GM19395 (cell line): ENCODE measurements around the gene SPATA13.

Experiments used
- ATAC-seq: cut with Tn5 transposase; IDR thresholded peaks from one replicate; pipeline ENCODE4 v1.9.1; 2021; ENCODE audit warnings: mild to moderate bottlenecking, moderate library complexity; ENCODE audit not compliant: unreplicated experiment

The SPATA13 gene

GRCh38 chr13:24273926-24274325 is 113.4 kb downstream of the SPATA13 start:
- no peak for ATAC-seq

- ATAC-seq = peak; percentile 62
Measured at GRCh38 chr13:24274452-24275021, 114.0 kb downstream of the SPATA13 start.

- ATAC-seq = no peak
Measured at GRCh38 chr13:24275041-24275440, 114.5 kb downstream of the SPATA13 start.

GRCh38 chr13:24276306-24276705 is 115.8 kb downstream of the SPATA13 start:
- no peak for ATAC-seq

- no peak for ATAC-seq
Measured at GRCh38 chr13:24276861-24277260, 116.3 kb downstream of the SPATA13 start.

- no peak for ATAC-seq
Measured at GRCh38 chr13:24277761-24278160, 117.2 kb downstream of the SPATA13 start.

GRCh38 chr13:24279327-24280110 is 119.0 kb downstream of the SPATA13 start:
- ATAC-seq = no peak

GRCh38 chr13:24280720-24281119 is 120.2 kb downstream of the SPATA13 start:
- no peak for ATAC-seq

- no peak for ATAC-seq
Measured at GRCh38 chr13:24281188-24282008, 120.9 kb downstream of the SPATA13 start.

- no peak for ATAC-seq
Measured at GRCh38 chr13:24282256-24282655, 121.7 kb downstream of the SPATA13 start.

GRCh38 chr13:24284889-24285565 is 124.5 kb downstream of the SPATA13 start:
- ATAC-seq = no peak

- ATAC-seq = no peak
Measured at GRCh38 chr13:24286624-24287023, 126.1 kb downstream of the SPATA13 start.

- no peak for ATAC-seq
Measured at GRCh38 chr13:24287748-24288287, 127.3 kb downstream of the SPATA13 start.

GRCh38 chr13:24288870-24289269 is 128.3 kb downstream of the SPATA13 start:
- ATAC-seq = no peak

- ATAC-seq = no peak
Measured at GRCh38 chr13:24290280-24290932, 129.9 kb downstream of the SPATA13 start.

GRCh38 chr13:24292481-24292880 is 132.0 kb downstream of the SPATA13 start:
- ATAC-seq = no peak

GRCh38 chr13:24293746-24294145 is 133.2 kb downstream of the SPATA13 start:
- no peak for ATAC-seq

- no peak for ATAC-seq
Measured at GRCh38 chr13:24299488-24300114, 139.1 kb downstream of the SPATA13 start.

GRCh38 chr13:24301434-24301833 is 140.9 kb downstream of the SPATA13 start:
- no peak for ATAC-seq

- no peak for ATAC-seq
Measured at GRCh38 chr13:24301911-24302310, 141.4 kb downstream of the SPATA13 start.
